ENCODE measurements around the gene NSD1. TPM values are rescaled to one million over a fixed set of nuclear protein-coding genes. Genes with fewer than 3 reads are reported as not detected.

The NSD1 gene
- total and polyA plus RNA-seq, 7 donors = 3.0 to 41.5 (median 34.6) TPM

GRCh38 chr5:177300236-177300880, 166.8 kb downstream of the NSD1 start:
- no peaks in the 10 kb centered on the region for H3K27me3 ChIP-seq

GRCh38 chr5:177300951-177301350, 167.4 kb downstream of the NSD1 start:
- Histone ChIP-seq H3K4me1 (peaks cover 0 to 61% (median 47%) of the 10 kb centered on the region in 4 donors), H3K36me3 (peaks cover 0 to 28% (median 6%) of the 10 kb centered on the region in 4 donors), H3K27ac (peak overlapping the region; percentile 46 to 71 (median 57)), H3K27me3 (no peaks in the 10 kb centered on the region), H3K4me3 (no peak overlapping the region), H3K9me3 (no peaks in the 10 kb centered on the region)
- DNase-seq = no peak
- no peak for TF ChIP-seq POLR2A (IDR thresholded peaks at IDR 0.05)
- TF ChIP-seq EP300 (IDR thresholded peaks at IDR 0.05) = no peak
- TF ChIP-seq CTCF (IDR thresholded peaks at IDR 0.05) = no peak
- TF ChIP-seq POLR2AphosphoS5 (IDR thresholded peaks at IDR 0.05) = no peak
- intact Hi-C loops (cut with DNase I) = no loop called here
- 71 to 80% methylated on average over 2 of the region's 2 CpGs for WGBS, 2 donors

More at GRCh38 chr5:177300236-177300880, 166.8 kb downstream of the NSD1 start:
- 1 to 3% methylated on average over 4 of the region's 4 CpGs for WGBS, 2 donors
- intact Hi-C loops (cut with DNase I) = no loop called here
- DNase-seq = peak; percentile 76
- H3K27ac ChIP-seq = peak overlapping the region; percentile 46 to 71 (median 57)
- peaks cover 0 to 56% (median 45%) of the 10 kb centered on the region in 4 donors for H3K4me1 ChIP-seq
- TF ChIP-seq POLR2A (IDR thresholded peaks at IDR 0.05) (no peak), CTCF (IDR thresholded peaks at IDR 0.05) (no peak), POLR2AphosphoS5 (IDR thresholded peaks at IDR 0.05) (peak in 2 of 4 donors; percentile 24 to 58), EP300 (IDR thresholded peaks at IDR 0.05) (no peak)
- no peaks in the 10 kb centered on the region for H3K9me3 ChIP-seq
- peaks cover 3 to 28% (median 9%) of the 10 kb centered on the region in 4 donors for H3K36me3 ChIP-seq
- H3K4me3 ChIP-seq = no peak overlapping the region

GRCh38 chr5:177301503-177302165, 168.1 kb downstream of the NSD1 start:
- Histone ChIP-seq H3K4me3 (no peak overlapping the region), H3K9me3 (no peaks in the 10 kb centered on the region), H3K27ac (peak overlapping the region in 3 of 4 donors; percentile 46 to 90 (median 47)), H3K27me3 (no peaks in the 10 kb centered on the region), H3K4me1 (peaks cover 0 to 61% (median 47%) of the 10 kb centered on the region in 4 donors), H3K36me3 (peaks cover 0 to 28% (median 10%) of the 10 kb centered on the region in 4 donors)
- TF ChIP-seq CTCF (IDR thresholded peaks at IDR 0.05) (no peak), POLR2AphosphoS5 (IDR thresholded peaks at IDR 0.05) (no peak), EP300 (IDR thresholded peaks at IDR 0.05) (no peak), POLR2A (IDR thresholded peaks at IDR 0.05) (no peak)
- DNase-seq = peak; percentile 65
- intact Hi-C loops (cut with DNase I) = no loop called here
- WGBS, 2 donors = 25 to 62% methylated on average over 7 of the region's 7 CpGs

GRCh38 chr5:177302354-177303110, 169.0 kb downstream of the NSD1 start:
- DNase-seq = peak; percentile 64
- TF ChIP-seq POLR2A (IDR thresholded peaks at IDR 0.05) (no peak), CTCF (IDR thresholded peaks at IDR 0.05) (no peak), POLR2AphosphoS5 (IDR thresholded peaks at IDR 0.05) (no peak), EP300 (IDR thresholded peaks at IDR 0.05) (no peak)
- intact Hi-C loops (cut with DNase I) = no loop called here
- WGBS, 2 donors = 28 to 36% methylated on average over 24 of the region's 24 CpGs
- Histone ChIP-seq H3K9me3 (no peaks in the 10 kb centered on the region), H3K4me3 (peak overlapping the region; percentile 78 to 88 (median 84)), H3K27me3 (no peaks in the 10 kb centered on the region), H3K36me3 (peaks cover 0 to 32% (median 16%) of the 10 kb centered on the region in 4 donors), H3K27ac (peak overlapping the region; percentile 84 to 90 (median 86)), H3K4me1 (peaks cover 0 to 61% (median 47%) of the 10 kb centered on the region in 4 donors)

Data from sigmoid colon (tissue), 7 donors.